A549 (cell line): Measurements from ENCODE around the gene PRR5L.

Experiments
- CBX2 ChIP-seq: fragments of 200-600 bp; sonication (generic); IDR thresholded peaks from 2 replicates; pipeline ENCODE4 v1.6.1; 2016; ENCODE audit warnings: low read depth, mild to moderate bottlenecking, borderline replicate concordance
- CEBPB ChIP-seq, 2 experiments: fragments of >200 bp in 1 of 2; sonication (Bioruptor Twin) in 1 of 2; formaldehyde crosslinking in 1 of 2; IDR thresholded peaks; 2 replicates each; pipeline ENCODE4 v1.6.1; 2012 to 2016
- CTCF ChIP-seq: fragments of >200 bp; sonication (Bioruptor Twin); formaldehyde crosslinking; IDR thresholded peaks from 3 replicates; pipeline ENCODE4 v1.5.1; 2016
- HOXA7 ChIP-seq: fragments of 250-450 bp; sonication (Bioruptor Pico); IDR thresholded peaks from 2 replicates; pipeline ENCODE4 v1.5.0; 2020; ENCODE audit warnings: mild to moderate bottlenecking, moderate library complexity
- JUNB ChIP-seq: fragments of >200 bp; sonication (Bioruptor Twin); formaldehyde crosslinking; IDR thresholded peaks from 2 replicates; pipeline ENCODE4 v1.6.1; 2016
- NFE2L2 ChIP-seq: fragments of 150-350 bp; conservative IDR thresholded peaks from 2 replicates; pipeline ENCODE4 v1.6.1; 2014; ENCODE audit warnings: low read length
- RAD21 ChIP-seq, 2 experiments: fragments of >200 bp in 1 of 2; sonication (Bioruptor Twin) in 1 of 2; formaldehyde crosslinking in 1 of 2; IDR thresholded peaks in 1 of 2; conservative IDR thresholded peaks in 1 of 2; 2 replicates in 1 of 2; 3 replicates in 1 of 2; pipeline ENCODE4 v1.6.1; 2012 to 2018; ENCODE audit warnings: inconsistent platforms in 1 of 2
- ZFP36 ChIP-seq: fragments of 450-650 bp; IDR thresholded peaks from 2 replicates; pipeline ENCODE4 v1.6.1; 2014; ENCODE audit warnings: borderline replicate concordance; ENCODE audit not compliant: partially characterized antibody

- TF ChIP-seq CTCF (no peak), JUNB (no peak), RAD21 (conservative IDR thresholded peaks at IDR 0.05 in 1 of 2, IDR thresholded peaks at IDR 0.05 in 1 of 2) (no peak), CBX2 (no peak), NFE2L2 (no peak), HOXA7 (no peak), ZFP36 (no peak), CEBPB (IDR thresholded peaks at IDR 0.05) (no peak)
These were observed 194.1 kb downstream of the PRR5L start for GRCh38 chr11:36490026-36490806.
